GM11168 (cell line): ENCODE results near the gene PRR5.

Experiments
- in situ Hi-C: fragments of 300-500 bp; cut with MboI; formaldehyde crosslinking; loops from one replicate; pipeline ENCODE4 v1.12.0; 2022; ENCODE audit warnings: low sequenced_read_pairs; ENCODE audit not compliant: unreplicated experiment

PRR5 gene

DNA sequence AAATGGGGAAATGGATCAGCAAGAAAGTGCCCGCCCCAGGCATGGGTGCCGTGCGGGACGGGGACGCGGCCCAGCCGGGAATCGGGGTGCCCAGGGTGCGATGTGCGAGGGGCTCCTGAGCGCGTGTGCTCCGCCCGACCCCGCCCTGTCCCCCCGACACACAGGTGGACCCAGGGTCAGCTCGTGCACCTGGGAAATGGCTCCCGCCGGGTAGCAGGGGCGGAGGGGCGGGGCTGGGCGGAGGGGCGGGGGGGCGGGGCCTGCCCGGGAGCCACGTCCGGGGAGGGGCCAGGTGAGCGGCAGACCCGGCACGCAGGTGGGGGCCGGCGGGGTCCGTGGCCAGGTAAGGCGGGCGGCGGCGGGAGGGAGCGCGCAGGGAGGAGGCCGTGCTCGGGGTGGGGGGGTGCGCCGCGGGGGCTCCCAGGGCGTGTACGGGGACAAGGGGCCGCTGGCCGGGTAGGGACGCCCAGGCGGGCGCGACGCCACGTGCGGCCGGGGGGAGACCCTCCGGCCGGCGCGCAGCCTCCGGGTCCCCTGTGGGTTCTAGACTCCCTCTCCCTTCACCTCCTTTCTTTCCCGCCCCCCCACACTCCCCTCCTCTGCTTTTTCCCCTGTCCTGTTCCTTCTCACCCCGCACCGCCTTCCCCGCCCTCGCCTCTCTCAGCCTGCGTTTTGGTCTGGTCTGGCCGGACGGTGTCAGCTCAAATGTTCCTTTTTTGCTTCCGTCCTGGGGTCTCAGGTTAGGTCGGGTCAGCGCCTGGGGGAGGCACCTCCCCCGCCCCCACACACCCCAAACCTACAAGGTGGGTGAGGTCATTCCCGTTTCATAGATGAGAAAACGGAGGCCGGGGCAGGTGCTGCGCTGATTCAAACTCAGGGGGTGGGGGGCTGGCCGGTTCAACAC is 50.5 kb downstream of the PRR5 start, which contains the start of gene ARHGAP8:
Gene ARHGAP8, plus strand, starts transcription at position 291 of the 904 bp plus-strand sequence. CDS start 33,953 bp downstream, outside the sequence.
- in situ Hi-C loops = no loop called here

DNA sequence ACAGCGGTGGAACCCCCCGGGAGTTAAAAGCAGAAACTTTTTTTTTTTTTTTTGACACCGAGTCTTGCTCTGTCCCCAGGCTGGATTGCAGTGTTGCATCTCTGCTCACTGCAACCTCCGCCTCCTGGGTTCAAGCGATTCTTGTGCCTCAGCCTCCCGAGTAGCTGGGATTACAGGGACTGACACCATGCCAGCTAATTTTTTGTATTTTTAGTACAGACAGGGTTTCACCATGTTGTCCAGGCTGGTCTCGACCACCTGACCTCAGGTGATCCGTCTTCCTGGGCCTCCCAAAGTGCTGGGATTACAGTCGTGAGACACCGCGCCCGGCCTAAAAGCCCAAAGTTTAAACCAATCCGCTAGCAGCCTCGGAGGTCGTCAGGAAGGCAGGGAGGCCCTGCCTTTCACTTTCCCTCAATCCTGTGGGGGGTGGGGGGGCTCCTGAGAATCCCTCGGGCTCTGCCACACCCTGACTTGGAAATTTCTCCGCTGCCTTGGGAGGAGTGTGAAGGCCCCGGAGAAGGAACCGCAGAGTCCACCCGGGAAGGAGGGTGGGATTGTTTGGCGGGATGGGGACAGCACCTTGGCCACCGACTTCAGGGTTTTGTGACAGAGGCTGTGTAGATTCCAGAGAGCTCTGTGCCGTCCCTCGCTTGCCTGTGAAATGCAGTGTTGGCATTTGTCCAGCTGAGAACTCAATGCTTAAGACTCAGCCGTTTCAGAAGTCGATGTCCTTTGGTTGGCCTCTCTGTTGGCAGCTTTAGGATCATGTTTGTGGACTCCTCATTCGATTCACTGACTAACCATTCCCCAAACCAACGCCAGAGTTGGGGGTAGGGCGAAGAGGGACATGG is 51.4 kb downstream of the PRR5 start:
- in situ Hi-C loops = no loop called here

GRCh38 chr22:44754998-44755397 is 53.0 kb downstream of the PRR5 start:
- in situ Hi-C loops = no loop called here

GRCh38 chr22:44755417-44755816 is 53.4 kb downstream of the PRR5 start:
- in situ Hi-C loops = no loop called here

GRCh38 chr22:44755956-44756361 is 54.0 kb downstream of the PRR5 start:
- in situ Hi-C loops = no loop called here

GRCh38 chr22:44758344-44758973 is 56.5 kb downstream of the PRR5 start:
- in situ Hi-C loops = no loop called here

- in situ Hi-C loops = no loop called here
Observed at GRCh38 chr22:44759001-44759400, 57.0 kb downstream of the PRR5 start.

GRCh38 chr22:44759430-44760310 is 57.7 kb downstream of the PRR5 start:
- in situ Hi-C loops = no loop called here

DNA sequence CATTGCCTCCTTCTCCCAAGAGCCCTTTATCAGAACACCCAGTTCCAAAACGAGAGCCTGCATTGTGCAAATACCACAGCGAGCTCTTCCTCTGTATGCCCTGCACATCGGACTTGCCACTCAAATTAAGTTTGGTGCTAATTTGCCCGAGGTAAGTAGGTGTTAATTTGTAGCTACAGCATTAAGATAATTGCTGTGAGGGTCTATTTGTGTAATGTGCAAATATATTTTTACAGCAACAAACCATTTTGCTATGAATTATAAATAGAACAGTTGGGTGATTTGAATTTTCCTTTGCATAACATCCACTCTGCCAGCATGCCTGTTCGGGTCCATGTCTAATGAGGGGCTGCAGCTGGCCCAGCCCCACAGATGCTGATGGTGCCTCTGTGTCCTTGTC is 58.5 kb downstream of the PRR5 start:
- in situ Hi-C loops = no loop called here

- in situ Hi-C loops = no loop called here
Observed at GRCh38 chr22:44761025-44761424, 59.0 kb downstream of the PRR5 start.

DNA sequence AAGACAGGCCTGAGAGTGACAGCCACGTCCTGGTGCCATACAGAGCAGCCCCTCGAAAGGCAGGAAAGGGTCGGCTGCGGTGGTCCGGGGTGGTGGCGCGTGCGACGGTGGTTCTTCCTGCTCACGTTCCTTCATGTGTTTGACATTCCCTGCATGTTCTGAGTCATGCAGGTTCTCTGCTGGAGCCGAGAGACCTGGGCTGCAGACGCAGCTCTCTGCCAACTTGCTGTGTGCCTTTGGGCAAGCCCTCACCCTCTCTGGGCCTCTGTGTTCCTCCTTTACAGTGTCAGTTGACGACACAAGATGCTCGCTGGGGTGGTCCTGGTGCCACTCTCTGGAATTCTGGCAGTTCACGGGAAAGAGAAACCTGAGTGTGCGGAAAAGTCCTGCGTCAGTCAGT is 62.4 kb downstream of the PRR5 start:
- in situ Hi-C loops = no loop called here

GRCh38 chr22:44764974-44765373 is 63.0 kb downstream of the PRR5 start:
- in situ Hi-C loops = no loop called here

DNA sequence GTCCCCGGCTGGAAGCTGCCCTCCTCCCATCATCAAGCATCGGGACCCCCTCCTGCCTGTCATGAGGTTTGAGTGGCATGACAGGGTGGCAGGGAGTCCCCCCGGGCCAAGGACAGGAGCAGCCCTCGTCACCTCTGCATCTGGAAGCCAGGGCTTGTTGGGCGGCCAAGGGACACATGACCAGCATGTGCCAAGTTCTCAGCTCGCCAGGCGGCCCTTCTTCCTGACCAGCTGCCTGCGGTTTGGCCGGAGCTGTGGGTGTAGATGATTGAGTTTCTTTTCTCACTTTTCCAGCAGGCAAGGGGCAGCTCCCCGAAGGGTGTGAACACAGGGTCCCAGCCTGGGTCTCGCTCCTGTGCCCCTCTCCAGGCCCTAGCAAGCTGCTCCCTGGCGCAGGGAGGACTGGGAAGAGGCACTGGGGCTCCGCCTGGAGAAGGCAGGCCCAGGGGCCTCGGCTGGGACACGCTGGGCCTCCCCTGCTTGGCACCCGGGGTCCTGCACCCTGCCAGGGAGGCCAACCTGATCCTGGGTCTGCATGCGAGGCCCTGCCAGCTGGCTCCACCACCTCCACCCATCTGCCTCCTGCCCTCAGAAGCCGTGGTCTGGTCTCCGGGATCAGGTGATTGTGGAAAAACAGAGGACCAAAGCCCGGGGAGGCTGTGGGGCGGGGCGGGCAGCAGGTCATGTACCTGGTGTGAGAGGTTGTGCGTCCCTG is 63.7 kb downstream of the PRR5 start:
- in situ Hi-C loops = no loop called here

- in situ Hi-C loops = no loop called here
Observed at GRCh38 chr22:44773082-44773481, 71.1 kb downstream of the PRR5 start.

DNA sequence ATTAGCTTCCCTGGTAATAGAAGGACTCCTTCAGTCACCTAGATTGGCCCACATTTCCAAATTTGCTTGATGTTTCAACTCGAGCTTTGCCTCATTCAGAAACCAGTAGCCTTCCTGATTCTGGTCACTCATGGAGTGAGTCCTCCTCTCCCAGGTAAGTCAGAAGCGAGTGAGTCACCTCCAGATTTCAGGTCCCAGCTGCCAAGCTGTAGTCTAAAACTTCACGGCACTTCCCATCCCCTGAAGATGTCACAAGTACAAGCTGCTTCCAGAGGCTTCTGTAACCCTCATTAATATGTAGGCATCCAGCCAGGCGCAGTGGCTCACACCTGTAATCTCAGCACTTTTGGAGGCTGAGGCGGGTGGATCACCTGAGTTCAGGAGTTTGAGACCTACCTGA is 73.9 kb downstream of the PRR5 start:
- in situ Hi-C loops = no loop called here

GRCh38 chr22:44776605-44777363 is 74.8 kb downstream of the PRR5 start:
- in situ Hi-C loops = no loop called here

DNA sequence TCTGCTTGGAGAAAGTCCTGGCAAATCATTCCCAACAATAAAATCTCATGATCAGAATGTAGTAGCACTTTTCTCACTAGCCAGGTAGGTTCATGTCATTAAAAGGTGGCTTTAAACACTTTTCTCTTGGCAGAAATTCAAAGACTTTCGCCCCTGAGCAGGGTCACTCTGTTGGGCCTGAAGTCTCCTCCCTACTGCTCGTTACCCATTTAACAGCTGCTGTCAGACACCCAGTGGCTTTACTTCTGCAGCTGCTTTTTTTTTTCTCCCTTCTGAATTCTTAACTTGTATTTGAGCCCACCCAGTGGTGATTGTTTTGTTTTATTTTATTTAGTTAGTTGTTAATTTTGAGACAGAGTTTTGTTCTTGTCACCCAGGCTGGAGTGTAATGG is 75.4 kb downstream of the PRR5 start:
- in situ Hi-C loops = no loop called here

- in situ Hi-C loops = no loop called here
Observed at GRCh38 chr22:44780876-44781449, 79.0 kb downstream of the PRR5 start.
